ENCODE measurements around the gene ACCS. TPM values are rescaled to one million over a fixed set of nuclear protein-coding genes. Genes with fewer than 3 reads are reported as not detected.

The ACCS gene
- total and polyA plus RNA-seq, 7 donors, result 1.5 to 7.1 (median 3.5) TPM

GRCh38 chr11:44085330-44085729, 19.3 kb downstream of the ACCS start:
- peaks cover 0 to 26% of the 10 kb centered on the region in 2 donors for H3K36me3 ChIP-seq (ENCODE audit: insufficient read depth in 1 of 2, low read depth in 1 of 2)
- TF ChIP-seq, protein P1, sequence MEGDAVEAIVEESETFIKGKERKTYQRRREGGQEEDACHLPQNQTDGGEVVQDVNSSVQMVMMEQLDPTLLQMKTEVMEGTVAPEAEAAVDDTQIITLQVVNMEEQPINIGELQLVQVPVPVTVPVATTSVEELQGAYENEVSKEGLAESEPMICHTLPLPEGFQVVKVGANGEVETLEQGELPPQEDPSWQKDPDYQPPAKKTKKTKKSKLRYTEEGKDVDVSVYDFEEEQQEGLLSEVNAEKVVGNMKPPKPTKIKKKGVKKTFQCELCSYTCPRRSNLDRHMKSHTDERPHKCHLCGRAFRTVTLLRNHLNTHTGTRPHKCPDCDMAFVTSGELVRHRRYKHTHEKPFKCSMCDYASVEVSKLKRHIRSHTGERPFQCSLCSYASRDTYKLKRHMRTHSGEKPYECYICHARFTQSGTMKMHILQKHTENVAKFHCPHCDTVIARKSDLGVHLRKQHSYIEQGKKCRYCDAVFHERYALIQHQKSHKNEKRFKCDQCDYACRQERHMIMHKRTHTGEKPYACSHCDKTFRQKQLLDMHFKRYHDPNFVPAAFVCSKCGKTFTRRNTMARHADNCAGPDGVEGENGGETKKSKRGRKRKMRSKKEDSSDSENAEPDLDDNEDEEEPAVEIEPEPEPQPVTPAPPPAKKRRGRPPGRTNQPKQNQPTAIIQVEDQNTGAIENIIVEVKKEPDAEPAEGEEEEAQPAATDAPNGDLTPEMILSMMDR (IDR thresholded peaks at IDR 0.05), result no peak
- intact Hi-C loops (cut with DNase I), result no loop called here
- DNase-seq (no peak), ATAC-seq (no peak)
- no peak overlapping the region for H3K27ac ChIP-seq
- WGBS, 3 donors, result 91 to 99% (median 97%) methylated on average over 1 of the region's 1 CpG
- no peaks in the 10 kb centered on the region for H3K4me1 ChIP-seq
- H3K4me3 ChIP-seq, result no peak overlapping the region
- H3K9me3 ChIP-seq, result no peaks in the 10 kb centered on the region
- H3K27me3 ChIP-seq (ENCODE audit: insufficient read depth in 3 of 3, low read length in 2 of 3), result no peaks in the 10 kb centered on the region

- H3K4me3 ChIP-seq, result no peak overlapping the region
- intact Hi-C loops (cut with DNase I), result no loop called here
- no peak overlapping the region for H3K27ac ChIP-seq
- peaks cover 0 to 3% of the 10 kb centered on the region in 2 donors for H3K36me3 ChIP-seq (ENCODE audit: insufficient read depth in 1 of 2, low read depth in 1 of 2)
- 95 to 97% (median 96%) methylated on average over 4 of the region's 4 CpGs for WGBS, 3 donors
- no peaks in the 10 kb centered on the region for H3K4me1 ChIP-seq
- TF ChIP-seq, protein P1 (IDR thresholded peaks at IDR 0.05), result no peak
- no peaks in the 10 kb centered on the region for H3K9me3 ChIP-seq
- H3K27me3 ChIP-seq (ENCODE audit: insufficient read depth in 3 of 3, low read length in 2 of 3), result no peaks in the 10 kb centered on the region
- ATAC-seq (no peak), DNase-seq (no peak)
These were observed 22.3 kb downstream of the ACCS start for GRCh38 chr11:44088377-44088776.

GRCh38 chr11:44088871-44089270, 22.8 kb downstream of the ACCS start:
- Histone ChIP-seq H3K9me3 (no peaks in the 10 kb centered on the region), H3K4me1 (no peaks in the 10 kb centered on the region), H3K36me3 (ENCODE audit: insufficient read depth in 1 of 2, low read depth in 1 of 2) (no peaks in the 10 kb centered on the region), H3K27me3 (ENCODE audit: insufficient read depth in 3 of 3, low read length in 2 of 3) (no peaks in the 10 kb centered on the region), H3K27ac (no peak overlapping the region), H3K4me3 (no peak overlapping the region)
- DNase-seq, result no peak
- 73 to 87% (median 84%) methylated on average over 4 of the region's 4 CpGs for WGBS, 3 donors
- intact Hi-C loops (cut with DNase I), result no loop called here
- TF ChIP-seq, protein P1 (IDR thresholded peaks at IDR 0.05), result no peak
- ATAC-seq, result no peak

GRCh38 chr11:44090539-44090938, 24.5 kb downstream of the ACCS start:
- TF ChIP-seq, protein P1 (IDR thresholded peaks at IDR 0.05), result no peak
- Histone ChIP-seq H3K36me3 (ENCODE audit: insufficient read depth in 1 of 2, low read depth in 1 of 2) (no peaks in the 10 kb centered on the region), H3K4me1 (peaks cover 7% of the 10 kb centered on the region), H3K27me3 (ENCODE audit: insufficient read depth in 3 of 3, low read length in 2 of 3) (no peaks in the 10 kb centered on the region), H3K4me3 (no peak overlapping the region), H3K9me3 (no peaks in the 10 kb centered on the region), H3K27ac (no peak overlapping the region)
- DNase-seq (no peak), ATAC-seq (no peak)
- intact Hi-C loops (cut with DNase I), result loop anchor here in 1 of 2 donors (10.0 kb wide), 1 partner anchor 524 kb away; no protein-coding TSS in a partner anchor
- WGBS, 3 donors, result 68 to 88% (median 79%) methylated on average over 1 of the region's 1 CpG

GRCh38 chr11:44094260-44094868, 28.3 kb downstream of the ACCS start:
- H3K9me3 ChIP-seq, result no peaks in the 10 kb centered on the region
- H3K4me3 ChIP-seq, result no peak overlapping the region
- no peaks in the 10 kb centered on the region for H3K36me3 ChIP-seq (ENCODE audit: insufficient read depth in 1 of 2, low read depth in 1 of 2)
- TF ChIP-seq, protein P1 (IDR thresholded peaks at IDR 0.05), result peak; percentile 83
- H3K27me3 ChIP-seq (ENCODE audit: insufficient read depth in 3 of 3, low read length in 2 of 3), result no peaks in the 10 kb centered on the region
- ATAC-seq (peak; percentile 60 to 82 (median 69)), DNase-seq (peak; percentile 59 to 77)
- WGBS, 3 donors, result 27 to 30% (median 29%) methylated on average over 11 of the region's 11 CpGs
- H3K27ac ChIP-seq, result no peak overlapping the region
- intact Hi-C loops (cut with DNase I), result loop anchor here (1.0 to 10.0 kb wide), 3 partner anchors 444 to 520 kb away; no protein-coding TSS in a partner anchor
- peaks cover 21% of the 10 kb centered on the region for H3K4me1 ChIP-seq
